ENCODE measurements around the gene PRPSAP2.
A peak's percentile ranks its signal among the peaks of the same experiment; 100 is the strongest.
"Not testable (repeated sequence)": the region's sequence is repeated elsewhere in the genome, so short reads cannot be mapped to it uniquely, and the experiment has no call there.

DNA sequence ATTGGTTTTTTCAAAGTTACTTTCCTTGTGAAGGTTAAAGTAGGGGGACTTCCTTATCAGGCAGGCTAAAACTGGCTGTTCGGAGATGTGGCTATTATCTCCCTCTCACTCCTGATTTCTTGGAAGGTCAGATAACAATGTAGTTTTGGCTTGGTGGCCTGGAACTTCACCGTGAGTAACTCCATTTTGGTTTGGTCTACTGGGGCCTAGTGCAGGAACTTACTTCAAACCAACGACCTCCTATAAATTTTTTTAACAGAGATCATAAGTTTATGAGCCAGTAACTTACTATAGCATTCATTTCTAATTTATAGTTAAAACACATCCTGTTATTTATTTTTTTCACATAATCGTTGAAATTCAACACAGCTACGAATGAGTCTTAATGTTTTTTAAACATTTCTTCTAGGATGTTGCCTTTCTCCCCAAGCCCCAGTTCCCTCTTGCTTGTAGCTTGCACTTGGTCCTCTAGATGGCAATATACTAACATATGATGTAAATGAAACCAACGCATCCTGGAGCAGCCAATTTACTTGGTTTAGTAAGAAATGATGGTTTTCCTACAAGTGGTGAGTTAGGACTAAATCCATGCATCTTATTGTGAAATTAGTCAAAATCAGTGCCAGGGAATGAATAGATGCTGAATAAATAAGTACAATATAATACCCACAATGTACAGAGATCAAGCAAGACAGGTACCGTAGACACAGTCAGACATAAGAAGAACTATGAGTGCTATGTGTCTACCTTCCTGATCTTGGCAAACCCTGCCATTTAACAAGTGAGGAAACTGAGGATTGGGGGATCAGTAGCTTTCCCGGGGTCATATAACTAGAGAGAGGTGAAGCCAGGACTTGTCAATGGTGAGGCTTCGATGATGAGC, 41.2 kb upstream of the PRPSAP2 start:
- TF ChIP-seq ZBTB33 (IDR thresholded peaks at IDR 0.05; ENCODE audit: extremely low read depth, insufficient replicate concordance, low read length); POLR2A (IDR thresholded peaks at IDR 0.05; ENCODE audit: borderline replicate concordance, extremely low read depth, insufficient read depth, insufficient read length): not testable (repeated sequence)
- TF ChIP-seq, protein P1, sequence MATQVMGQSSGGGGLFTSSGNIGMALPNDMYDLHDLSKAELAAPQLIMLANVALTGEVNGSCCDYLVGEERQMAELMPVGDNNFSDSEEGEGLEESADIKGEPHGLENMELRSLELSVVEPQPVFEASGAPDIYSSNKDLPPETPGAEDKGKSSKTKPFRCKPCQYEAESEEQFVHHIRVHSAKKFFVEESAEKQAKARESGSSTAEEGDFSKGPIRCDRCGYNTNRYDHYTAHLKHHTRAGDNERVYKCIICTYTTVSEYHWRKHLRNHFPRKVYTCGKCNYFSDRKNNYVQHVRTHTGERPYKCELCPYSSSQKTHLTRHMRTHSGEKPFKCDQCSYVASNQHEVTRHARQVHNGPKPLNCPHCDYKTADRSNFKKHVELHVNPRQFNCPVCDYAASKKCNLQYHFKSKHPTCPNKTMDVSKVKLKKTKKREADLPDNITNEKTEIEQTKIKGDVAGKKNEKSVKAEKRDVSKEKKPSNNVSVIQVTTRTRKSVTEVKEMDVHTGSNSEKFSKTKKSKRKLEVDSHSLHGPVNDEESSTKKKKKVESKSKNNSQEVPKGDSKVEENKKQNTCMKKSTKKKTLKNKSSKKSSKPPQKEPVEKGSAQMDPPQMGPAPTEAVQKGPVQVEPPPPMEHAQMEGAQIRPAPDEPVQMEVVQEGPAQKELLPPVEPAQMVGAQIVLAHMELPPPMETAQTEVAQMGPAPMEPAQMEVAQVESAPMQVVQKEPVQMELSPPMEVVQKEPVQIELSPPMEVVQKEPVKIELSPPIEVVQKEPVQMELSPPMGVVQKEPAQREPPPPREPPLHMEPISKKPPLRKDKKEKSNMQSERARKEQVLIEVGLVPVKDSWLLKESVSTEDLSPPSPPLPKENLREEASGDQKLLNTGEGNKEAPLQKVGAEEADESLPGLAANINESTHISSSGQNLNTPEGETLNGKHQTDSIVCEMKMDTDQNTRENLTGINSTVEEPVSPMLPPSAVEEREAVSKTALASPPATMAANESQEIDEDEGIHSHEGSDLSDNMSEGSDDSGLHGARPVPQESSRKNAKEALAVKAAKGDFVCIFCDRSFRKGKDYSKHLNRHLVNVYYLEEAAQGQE (IDR thresholded peaks at IDR 0.05; ENCODE audit: low read depth): not testable (repeated sequence)
- TF ChIP-seq, protein P2, sequence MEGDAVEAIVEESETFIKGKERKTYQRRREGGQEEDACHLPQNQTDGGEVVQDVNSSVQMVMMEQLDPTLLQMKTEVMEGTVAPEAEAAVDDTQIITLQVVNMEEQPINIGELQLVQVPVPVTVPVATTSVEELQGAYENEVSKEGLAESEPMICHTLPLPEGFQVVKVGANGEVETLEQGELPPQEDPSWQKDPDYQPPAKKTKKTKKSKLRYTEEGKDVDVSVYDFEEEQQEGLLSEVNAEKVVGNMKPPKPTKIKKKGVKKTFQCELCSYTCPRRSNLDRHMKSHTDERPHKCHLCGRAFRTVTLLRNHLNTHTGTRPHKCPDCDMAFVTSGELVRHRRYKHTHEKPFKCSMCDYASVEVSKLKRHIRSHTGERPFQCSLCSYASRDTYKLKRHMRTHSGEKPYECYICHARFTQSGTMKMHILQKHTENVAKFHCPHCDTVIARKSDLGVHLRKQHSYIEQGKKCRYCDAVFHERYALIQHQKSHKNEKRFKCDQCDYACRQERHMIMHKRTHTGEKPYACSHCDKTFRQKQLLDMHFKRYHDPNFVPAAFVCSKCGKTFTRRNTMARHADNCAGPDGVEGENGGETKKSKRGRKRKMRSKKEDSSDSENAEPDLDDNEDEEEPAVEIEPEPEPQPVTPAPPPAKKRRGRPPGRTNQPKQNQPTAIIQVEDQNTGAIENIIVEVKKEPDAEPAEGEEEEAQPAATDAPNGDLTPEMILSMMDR (IDR thresholded peaks at IDR 0.05 in 2 of 3, conservative IDR thresholded peaks at IDR 0.05 in 1 of 3; ENCODE audit: borderline replicate concordance in 1 of 3, insufficient read depth in 1 of 3, low read depth in 2 of 3, low read length in 2 of 3): peak; percentile 48 to 69 (median 60); a peak in 5 of 6 replicates

Data from HCT116 (cell line).